DOHH2 (cell line): ENCODE results near the gene IFRD1.

Experiments used
- H3F3A ChIP-seq: fragments of 200-600 bp; sonication (generic), shearing (Covaris generic); 2 replicates; pipeline ENCODE4 v1.6.0; 2016; ENCODE audit warnings: antibody characterized with exemption, mild to moderate bottlenecking; ENCODE audit not compliant: control insufficient read depth, insufficient read depth
- H3K27ac ChIP-seq: fragments of 200-600 bp; sonication (generic); 2 replicates; pipeline ENCODE4 v1.5.1; 2014; ENCODE audit warnings: low read depth, mild to moderate bottlenecking, low read length, moderate library complexity
- H3K27me3 ChIP-seq: fragments of 200-600 bp; sonication (generic); 2 replicates; pipeline ENCODE4 v1.6.1; 2014; ENCODE audit warnings: mild to moderate bottlenecking, low read length, mixed read lengths; ENCODE audit not compliant: control insufficient read depth
- H3K36me3 ChIP-seq: fragments of 200-600 bp; sonication (generic); 2 replicates; pipeline ENCODE4 v1.6.1; 2014; ENCODE audit warnings: mild to moderate bottlenecking, low read length, moderate library complexity, mixed read lengths; ENCODE audit not compliant: control insufficient read depth
- H3K4me1 ChIP-seq: fragments of 200-600 bp; sonication (generic); 2 replicates; pipeline ENCODE4 v1.6.1; 2014; ENCODE audit warnings: mild to moderate bottlenecking, low read length, mixed read lengths; ENCODE audit not compliant: control insufficient read depth
- H3K4me2 ChIP-seq: fragments of 200-600 bp; sonication (generic); 2 replicates; pipeline ENCODE4 v1.6.0; 2014; ENCODE audit warnings: mild to moderate bottlenecking, low read length, moderate library complexity
- H3K4me3 ChIP-seq: fragments of 200-600 bp; sonication (generic); 2 replicates; pipeline ENCODE4 v1.5.1; 2014; ENCODE audit warnings: mild to moderate bottlenecking, low read length, mixed read lengths
- H3K79me2 ChIP-seq: fragments of 200-600 bp; sonication (generic); 2 replicates; pipeline ENCODE4 v1.6.1; 2014; ENCODE audit warnings: mild to moderate bottlenecking, low read length, mixed read lengths; ENCODE audit not compliant: control insufficient read depth
- H3K9me2 ChIP-seq: fragments of 200-600 bp; sonication (generic); replicated peaks from 2 replicates; pipeline ENCODE4 v1.6.1; 2014; ENCODE audit warnings: mild to moderate bottlenecking, low read length, mixed read lengths; ENCODE audit not compliant: control insufficient read depth
- H3K9me3 ChIP-seq: fragments of 200-600 bp; sonication (generic); 2 replicates; pipeline ENCODE4 v1.6.1; 2014; ENCODE audit warnings: antibody characterized with exemption, low read length, mixed read lengths; ENCODE audit not compliant: control insufficient read depth, insufficient read depth
- H4K20me1 ChIP-seq: fragments of 200-600 bp; sonication (generic); 2 replicates; pipeline ENCODE4 v1.6.0; 2014; ENCODE audit warnings: low read depth, mild to moderate bottlenecking, antibody characterized with exemption, low read length, moderate library complexity; ENCODE audit not compliant: control insufficient read depth, insufficient read depth
- EZH2phosphoT487 ChIP-seq: fragments of 200-600 bp; sonication (generic); IDR thresholded peaks from 2 replicates; pipeline ENCODE4 v1.6.1; 2017; ENCODE audit warnings: borderline replicate concordance, mild to moderate bottlenecking, antibody characterized with exemption, low read length, moderate library complexity, mixed read lengths
- TF ChIP-seq, protein P1 (sequence below): fragments of 200-600 bp; sonication (generic); IDR thresholded peaks from one replicate; pipeline ENCODE4 v1.5.1; 2014; ENCODE audit warnings: antibody characterized with exemption, mild to moderate bottlenecking, low read depth, low read length; ENCODE audit not compliant: poor library complexity, severe bottlenecking

IFRD1 gene

DNA sequence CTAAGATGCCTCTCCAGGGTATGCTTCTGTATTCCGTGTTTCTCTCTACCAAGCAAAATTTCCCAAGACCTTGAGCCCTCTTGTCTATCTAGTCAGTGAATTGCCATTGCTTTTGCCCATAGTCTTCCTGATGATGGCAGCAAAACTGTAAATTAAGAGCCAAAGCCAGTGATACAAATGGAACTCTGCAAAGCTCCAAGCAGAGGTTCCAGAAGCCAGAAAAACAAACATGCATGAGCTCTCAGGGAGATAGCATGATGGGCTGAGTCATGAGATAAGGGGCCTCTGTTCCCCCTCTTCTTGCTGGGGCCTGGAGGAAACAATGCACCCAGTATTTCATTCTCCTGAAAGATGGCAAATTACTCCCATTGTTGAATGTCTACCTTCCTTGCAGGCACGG is 55.2 kb downstream of the IFRD1 start:
- H3K4me1 ChIP-seq, result peaks cover 12% of the 10 kb centered on the region
- H3K4me3 ChIP-seq, result no peak overlapping the region
- H3K4me2 ChIP-seq, result no peak overlapping the region
- no peaks in the 10 kb centered on the region for H3K9me3 ChIP-seq
- no peaks in the 10 kb centered on the region for H3K79me2 ChIP-seq
- H3K9me2 ChIP-seq, result no peaks in the 10 kb centered on the region
- H3K27me3 ChIP-seq, result no peaks in the 10 kb centered on the region
- H3K36me3 ChIP-seq, result no peaks in the 10 kb centered on the region
- no peak for TF ChIP-seq EZH2phosphoT487
- TF ChIP-seq, protein P1, sequence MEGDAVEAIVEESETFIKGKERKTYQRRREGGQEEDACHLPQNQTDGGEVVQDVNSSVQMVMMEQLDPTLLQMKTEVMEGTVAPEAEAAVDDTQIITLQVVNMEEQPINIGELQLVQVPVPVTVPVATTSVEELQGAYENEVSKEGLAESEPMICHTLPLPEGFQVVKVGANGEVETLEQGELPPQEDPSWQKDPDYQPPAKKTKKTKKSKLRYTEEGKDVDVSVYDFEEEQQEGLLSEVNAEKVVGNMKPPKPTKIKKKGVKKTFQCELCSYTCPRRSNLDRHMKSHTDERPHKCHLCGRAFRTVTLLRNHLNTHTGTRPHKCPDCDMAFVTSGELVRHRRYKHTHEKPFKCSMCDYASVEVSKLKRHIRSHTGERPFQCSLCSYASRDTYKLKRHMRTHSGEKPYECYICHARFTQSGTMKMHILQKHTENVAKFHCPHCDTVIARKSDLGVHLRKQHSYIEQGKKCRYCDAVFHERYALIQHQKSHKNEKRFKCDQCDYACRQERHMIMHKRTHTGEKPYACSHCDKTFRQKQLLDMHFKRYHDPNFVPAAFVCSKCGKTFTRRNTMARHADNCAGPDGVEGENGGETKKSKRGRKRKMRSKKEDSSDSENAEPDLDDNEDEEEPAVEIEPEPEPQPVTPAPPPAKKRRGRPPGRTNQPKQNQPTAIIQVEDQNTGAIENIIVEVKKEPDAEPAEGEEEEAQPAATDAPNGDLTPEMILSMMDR, result no peak
- no peaks in the 10 kb centered on the region for H3F3A ChIP-seq
- H3K27ac ChIP-seq, result no peak overlapping the region
- H4K20me1 ChIP-seq, result no peaks in the 10 kb centered on the region

DNA sequence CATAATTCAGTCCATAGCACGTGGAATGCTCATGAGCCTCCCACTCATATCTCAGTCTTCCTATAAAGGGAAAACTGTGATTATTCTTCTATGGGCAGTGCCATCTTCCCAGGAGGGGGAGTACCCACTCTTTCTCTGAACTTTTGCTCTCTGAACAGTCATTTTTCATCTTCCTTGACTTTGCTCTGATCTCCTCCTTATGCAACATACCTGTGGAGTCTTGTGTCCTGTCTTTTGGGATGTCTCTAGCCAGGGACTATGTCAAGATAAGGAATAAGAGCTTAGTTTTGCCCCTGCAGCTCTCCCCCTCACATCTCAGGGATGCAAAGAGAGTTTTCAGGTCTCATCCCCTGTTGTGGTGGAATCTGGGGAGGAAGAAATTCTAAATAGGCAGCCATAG is 58.1 kb downstream of the IFRD1 start:
- Histone ChIP-seq H3K9me3 (no peaks in the 10 kb centered on the region), H4K20me1 (no peaks in the 10 kb centered on the region), H3F3A (no peaks in the 10 kb centered on the region), H3K4me3 (no peak overlapping the region), H3K36me3 (no peaks in the 10 kb centered on the region), H3K79me2 (no peaks in the 10 kb centered on the region), H3K9me2 (no peaks in the 10 kb centered on the region), H3K27ac (no peak overlapping the region), H3K4me2 (no peak overlapping the region), H3K27me3 (no peaks in the 10 kb centered on the region), H3K4me1 (peaks cover 6% of the 10 kb centered on the region)
- no peak for TF ChIP-seq EZH2phosphoT487
- TF ChIP-seq, protein P1, result no peak

DNA sequence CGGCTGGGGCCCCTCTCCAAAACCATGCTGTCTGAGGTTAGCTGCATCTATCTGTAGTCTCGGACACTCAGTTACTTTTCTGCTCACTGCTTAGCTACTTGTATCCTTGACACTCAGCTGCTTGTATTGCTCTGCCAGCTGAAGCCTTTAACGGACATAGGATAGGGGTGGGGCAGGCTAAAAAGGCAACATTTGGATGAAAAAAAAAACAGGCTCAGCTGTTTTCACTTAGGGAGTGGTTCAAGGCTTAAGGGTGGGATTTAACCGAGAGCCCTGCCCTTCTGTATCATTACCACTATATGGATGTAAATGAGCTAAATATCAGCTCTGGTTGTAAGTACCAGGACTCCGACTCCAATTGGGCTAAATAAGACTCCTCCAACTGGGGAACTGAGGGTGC is 59.1 kb downstream of the IFRD1 start:
- Histone ChIP-seq H3K4me3 (no peak overlapping the region), H3K36me3 (no peaks in the 10 kb centered on the region), H3K79me2 (no peaks in the 10 kb centered on the region), H3K27ac (no peak overlapping the region), H4K20me1 (no peaks in the 10 kb centered on the region), H3F3A (no peaks in the 10 kb centered on the region), H3K4me1 (no peaks in the 10 kb centered on the region), H3K27me3 (no peaks in the 10 kb centered on the region), H3K9me2 (no peaks in the 10 kb centered on the region), H3K4me2 (no peak overlapping the region), H3K9me3 (no peaks in the 10 kb centered on the region)
- TF ChIP-seq EZH2phosphoT487, result no peak

DNA sequence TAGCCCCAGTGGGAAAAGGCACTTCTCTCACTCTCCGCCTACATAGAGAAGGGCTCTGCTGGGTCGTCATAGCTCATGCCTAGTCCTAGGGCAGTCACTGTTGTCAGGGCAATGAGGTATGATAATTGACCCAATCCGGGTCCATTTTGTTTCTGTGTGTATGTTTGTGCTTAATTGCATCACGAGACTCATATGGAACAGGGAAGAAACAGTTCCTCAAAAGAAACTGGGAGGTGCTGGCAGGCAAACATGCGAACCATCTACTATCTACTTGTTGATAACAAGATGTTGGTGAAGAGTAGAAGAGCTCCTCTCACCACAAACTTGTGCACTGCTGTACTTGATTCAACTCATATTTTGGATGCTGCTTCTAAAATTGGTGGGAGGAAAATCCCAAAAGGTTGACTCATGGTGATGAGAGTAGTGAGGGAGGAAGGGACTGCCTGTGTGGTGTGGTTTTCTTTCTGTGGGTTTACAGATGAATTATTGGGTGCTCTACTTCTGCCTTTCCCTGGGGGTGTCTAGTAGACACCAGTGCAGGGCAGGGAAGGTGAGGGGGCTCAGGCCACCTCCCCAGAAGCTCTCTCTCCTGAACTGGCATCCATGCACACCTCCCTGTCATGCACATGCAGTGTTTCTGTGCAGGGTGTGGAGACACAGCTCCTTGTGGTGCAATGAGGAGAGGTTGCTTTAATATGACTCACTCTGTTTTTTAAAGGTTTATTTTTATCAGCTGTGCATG is 59.9 kb downstream of the IFRD1 start:
- Histone ChIP-seq H3K4me2 (no peak overlapping the region), H4K20me1 (no peaks in the 10 kb centered on the region), H3K27ac (no peak overlapping the region), H3K36me3 (no peaks in the 10 kb centered on the region), H3F3A (no peaks in the 10 kb centered on the region), H3K9me2 (no peaks in the 10 kb centered on the region), H3K79me2 (no peaks in the 10 kb centered on the region), H3K9me3 (no peaks in the 10 kb centered on the region), H3K4me3 (no peak overlapping the region), H3K27me3 (no peaks in the 10 kb centered on the region), H3K4me1 (no peaks in the 10 kb centered on the region)
- TF ChIP-seq EZH2phosphoT487, result no peak
- TF ChIP-seq, protein P1, result no peak
